Progenitor cell of endocrine pancreas (in vitro differentiated cells): ENCODE results near the gene IFI27L1. TPM values are rescaled to one million over a fixed set of nuclear protein-coding genes. Genes with fewer than 3 reads are reported as not detected.

Experiments used
- DNase-seq: peaks from one replicate; pipeline ENCODE4 v3.0.0; 2021; ENCODE audit warnings: low spot score; ENCODE audit not compliant: unreplicated experiment
- H3K27ac Mint-ChIP-seq: 2 replicates; pipeline ENCODE4 v1.8.0; 2021; ENCODE audit warnings: mild to moderate bottlenecking, moderate library complexity, mixed read lengths
- H3K27me3 Mint-ChIP-seq: 2 replicates; pipeline ENCODE4 v1.8.0; 2021; ENCODE audit warnings: mixed read lengths
- H3K36me3 Mint-ChIP-seq: 2 replicates; pipeline ENCODE4 v1.8.0; 2022; ENCODE audit warnings: mixed read lengths; ENCODE audit not compliant: insufficient read depth
- H3K4me1 Mint-ChIP-seq: 2 replicates; pipeline ENCODE4 v1.8.0; 2021; ENCODE audit warnings: low read depth, mixed read lengths
- H3K4me3 Mint-ChIP-seq: 2 replicates; pipeline ENCODE4 v1.8.0; 2021; ENCODE audit warnings: low read depth, mild to moderate bottlenecking, moderate library complexity, mixed read lengths
- H3K9me3 Mint-ChIP-seq: 2 replicates; pipeline ENCODE4 v1.8.0; 2021; ENCODE audit warnings: low read depth, mixed read lengths
- total RNA-seq: library from RNA; stranded (reverse); gene quantifications from 2 replicates; pipeline ENCODE4 v1.2.1, GENCODE V29; 2021
- TF ChIP-seq, protein P1 (sequence below): fragments of 200-600 bp; sonication (generic); IDR thresholded peaks from one replicate; pipeline ENCODE4 v1.5.0; 2021; ENCODE audit warnings: antibody characterized with exemption, mild to moderate bottlenecking; ENCODE audit not compliant: unreplicated experiment

IFI27L1 gene
- total RNA-seq, 1 donor from 2014 or later: 28.9 TPM

DNA sequence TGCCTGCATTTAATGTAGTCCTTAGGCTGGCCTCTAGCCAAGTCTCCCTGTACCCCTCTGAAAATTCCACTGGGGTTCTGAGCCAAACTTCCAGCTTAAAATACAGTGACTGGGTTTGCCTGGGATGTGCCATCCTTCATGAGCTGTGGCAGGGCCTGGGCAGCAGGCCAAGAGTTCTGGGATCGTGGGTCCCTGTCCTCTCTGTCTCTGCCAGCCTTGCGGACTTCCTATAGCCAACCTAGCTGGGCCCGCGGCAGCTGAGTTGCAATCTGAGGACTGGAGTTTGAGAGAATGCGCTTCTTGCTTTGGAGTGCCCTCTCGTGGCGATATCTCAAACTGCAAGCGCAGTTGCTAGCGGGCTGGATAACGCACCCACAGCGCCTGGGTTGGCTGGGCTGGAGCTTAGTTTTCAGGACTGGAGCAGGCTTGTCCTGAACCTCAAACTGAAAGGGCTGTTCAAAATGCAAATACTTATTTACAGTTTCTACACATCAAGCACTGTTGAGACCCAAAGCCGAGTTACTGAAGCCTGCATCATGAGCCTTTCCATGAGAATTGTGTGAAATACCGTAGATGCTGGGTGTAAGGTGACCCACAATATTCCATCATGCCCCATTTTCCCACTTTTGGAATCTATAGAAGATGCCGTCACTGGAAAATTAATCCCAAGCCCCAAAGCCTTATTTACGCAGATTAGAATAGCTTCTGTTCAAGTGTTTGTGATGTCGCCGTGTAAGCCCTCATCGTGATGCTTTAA is 55.6 kb downstream of the IFI27L1 start:
- no peaks in the 10 kb centered on the region for H3K36me3 Mint-ChIP-seq
- H3K4me1 Mint-ChIP-seq: no peaks in the 10 kb centered on the region
- peaks cover 6% of the 10 kb centered on the region for H3K27me3 Mint-ChIP-seq
- peak; percentile 79 for DNase-seq
- H3K9me3 Mint-ChIP-seq: peaks cover 10% of the 10 kb centered on the region
- H3K27ac Mint-ChIP-seq: no peak overlapping the region
- no peak overlapping the region for H3K4me3 Mint-ChIP-seq
- TF ChIP-seq, protein P1, sequence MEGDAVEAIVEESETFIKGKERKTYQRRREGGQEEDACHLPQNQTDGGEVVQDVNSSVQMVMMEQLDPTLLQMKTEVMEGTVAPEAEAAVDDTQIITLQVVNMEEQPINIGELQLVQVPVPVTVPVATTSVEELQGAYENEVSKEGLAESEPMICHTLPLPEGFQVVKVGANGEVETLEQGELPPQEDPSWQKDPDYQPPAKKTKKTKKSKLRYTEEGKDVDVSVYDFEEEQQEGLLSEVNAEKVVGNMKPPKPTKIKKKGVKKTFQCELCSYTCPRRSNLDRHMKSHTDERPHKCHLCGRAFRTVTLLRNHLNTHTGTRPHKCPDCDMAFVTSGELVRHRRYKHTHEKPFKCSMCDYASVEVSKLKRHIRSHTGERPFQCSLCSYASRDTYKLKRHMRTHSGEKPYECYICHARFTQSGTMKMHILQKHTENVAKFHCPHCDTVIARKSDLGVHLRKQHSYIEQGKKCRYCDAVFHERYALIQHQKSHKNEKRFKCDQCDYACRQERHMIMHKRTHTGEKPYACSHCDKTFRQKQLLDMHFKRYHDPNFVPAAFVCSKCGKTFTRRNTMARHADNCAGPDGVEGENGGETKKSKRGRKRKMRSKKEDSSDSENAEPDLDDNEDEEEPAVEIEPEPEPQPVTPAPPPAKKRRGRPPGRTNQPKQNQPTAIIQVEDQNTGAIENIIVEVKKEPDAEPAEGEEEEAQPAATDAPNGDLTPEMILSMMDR: peak; percentile 91

DNA sequence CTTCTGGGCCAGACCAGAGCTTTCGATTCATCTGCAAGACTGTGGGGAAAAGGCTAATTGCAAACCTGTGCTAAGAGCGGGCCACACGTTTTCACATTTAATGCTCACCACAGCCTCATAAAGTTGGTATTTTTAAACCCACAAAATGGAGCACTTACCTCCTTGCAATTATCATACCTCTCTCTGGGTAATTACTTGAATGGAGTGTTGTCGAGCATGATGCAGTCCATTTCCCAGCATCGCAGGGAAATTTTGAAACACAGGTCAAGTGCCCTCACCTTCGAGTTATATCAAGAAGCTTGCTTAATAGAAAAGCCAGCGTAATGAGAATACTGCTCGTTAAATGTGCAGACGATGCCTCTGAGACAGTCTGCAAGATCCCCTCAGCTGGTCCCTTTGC is 57.1 kb downstream of the IFI27L1 start:
- Mint-ChIP-seq H3K27ac (no peak overlapping the region), H3K4me3 (no peak overlapping the region), H3K27me3 (peaks cover 6% of the 10 kb centered on the region), H3K4me1 (no peaks in the 10 kb centered on the region), H3K9me3 (peaks cover 10% of the 10 kb centered on the region), H3K36me3 (no peaks in the 10 kb centered on the region)
- TF ChIP-seq, protein P1: no peak
- DNase-seq: no peak

DNA sequence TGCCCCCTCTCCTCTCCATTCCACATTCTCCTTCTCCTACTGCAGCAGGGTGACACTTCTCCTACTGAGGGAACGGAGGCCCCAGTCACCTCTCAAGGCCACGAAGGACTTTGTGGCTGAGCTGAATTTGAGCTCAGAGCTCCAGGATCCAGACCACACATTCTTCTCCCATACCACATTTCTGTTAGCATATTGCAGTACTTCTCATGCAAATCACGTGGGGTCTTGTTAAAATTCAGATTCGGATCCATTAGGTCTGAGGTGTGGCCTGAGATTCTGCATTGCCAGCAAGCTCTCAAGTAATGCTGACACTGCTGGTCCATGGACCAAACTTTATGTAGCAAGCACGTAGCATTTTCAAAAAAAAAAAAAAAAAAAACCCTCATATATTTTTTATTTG is 57.9 kb downstream of the IFI27L1 start:
- Mint-ChIP-seq H3K27me3 (peaks cover 6% of the 10 kb centered on the region), H3K4me1 (no peaks in the 10 kb centered on the region), H3K27ac (no peak overlapping the region)

DNA sequence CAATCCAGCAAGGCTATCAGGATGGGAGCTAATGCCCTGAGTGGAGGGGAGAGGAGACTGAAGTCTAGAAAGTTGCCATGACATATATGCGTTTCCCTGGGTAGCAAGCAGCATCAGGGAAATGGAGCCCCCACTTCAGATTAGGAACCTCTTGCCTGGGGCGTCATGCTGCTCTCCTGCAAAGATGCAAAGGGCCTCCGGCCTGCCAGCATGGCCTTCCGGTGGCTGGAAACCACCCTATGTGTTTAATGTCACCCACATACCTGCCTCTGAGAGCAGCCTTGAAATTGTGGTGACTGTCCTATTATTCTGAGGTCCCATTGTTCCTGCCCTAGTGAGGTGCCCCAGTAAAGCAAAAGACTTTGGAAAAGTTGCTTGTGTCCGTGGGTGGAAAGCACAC is 58.3 kb downstream of the IFI27L1 start:
- peaks cover 6% of the 10 kb centered on the region for H3K27me3 Mint-ChIP-seq
- H3K27ac Mint-ChIP-seq: no peak overlapping the region
- TF ChIP-seq, protein P1: no peak
- H3K9me3 Mint-ChIP-seq: peaks cover 10% of the 10 kb centered on the region
- H3K4me3 Mint-ChIP-seq: no peak overlapping the region
- no peaks in the 10 kb centered on the region for H3K36me3 Mint-ChIP-seq
- no peaks in the 10 kb centered on the region for H3K4me1 Mint-ChIP-seq
- DNase-seq: no peak

More for the DNA sequence above, 57.9 kb downstream of the IFI27L1 start:
- TF ChIP-seq, protein P1: no peak
- peaks cover 10% of the 10 kb centered on the region for H3K9me3 Mint-ChIP-seq
- H3K4me3 Mint-ChIP-seq: no peak overlapping the region
- DNase-seq: no peak
- H3K36me3 Mint-ChIP-seq: no peaks in the 10 kb centered on the region

GRCh38 chr14:94142247-94142646 is 61.1 kb downstream of the IFI27L1 start:
- Mint-ChIP-seq H3K27me3 (peaks cover 4% of the 10 kb centered on the region), H3K4me3 (no peak overlapping the region), H3K9me3 (no peaks in the 10 kb centered on the region), H3K27ac (no peak overlapping the region), H3K4me1 (no peaks in the 10 kb centered on the region), H3K36me3 (no peaks in the 10 kb centered on the region)
- no peak for DNase-seq
- TF ChIP-seq, protein P1: no peak
